Effector memory CD4-positive, alpha-beta T cell (primary cell): ENCODE results near the gene DIRAS1.
"Not testable (repeated sequence)": the region's sequence is repeated elsewhere in the genome, so short reads cannot be mapped to it uniquely, and the experiment has no call there.

ENCODE experiments used
- DNase-seq, 3 donors: peaks; one replicate each; pipeline ENCODE4 v3.0.0-alpha.2; 2020
- H3K27ac ChIP-seq: 2 replicates; pipeline ENCODE4 v1.7.0; 2013; ENCODE audit warnings: mild to moderate bottlenecking, low read length, moderate library complexity; ENCODE audit not compliant: insufficient read depth, poor library complexity, severe bottlenecking
- H3K27me3 ChIP-seq: replicated peaks from 2 replicates; pipeline ENCODE4 v1.7.0; 2013; ENCODE audit warnings: mild to moderate bottlenecking, low read length; ENCODE audit not compliant: insufficient read depth, control insufficient read depth, poor library complexity, severe bottlenecking
- H3K36me3 ChIP-seq: 2 replicates; pipeline ENCODE4 v1.7.0; 2013; ENCODE audit warnings: mild to moderate bottlenecking, low read length, moderate library complexity; ENCODE audit not compliant: control insufficient read depth, insufficient read depth
- H3K4me1 ChIP-seq: 2 replicates; pipeline ENCODE4 v1.7.0; 2013; ENCODE audit warnings: low read length, mild to moderate bottlenecking; ENCODE audit not compliant: control insufficient read depth, insufficient read depth, poor library complexity, severe bottlenecking
- H3K4me3 ChIP-seq: 2 replicates; pipeline ENCODE4 v1.7.0; 2013; ENCODE audit warnings: low read length, low read depth, mild to moderate bottlenecking; ENCODE audit not compliant: insufficient read depth, poor library complexity, severe bottlenecking
- H3K9me3 ChIP-seq: 2 replicates; pipeline ENCODE4 v1.7.0; 2013; ENCODE audit warnings: mild to moderate bottlenecking, low read length, moderate library complexity; ENCODE audit not compliant: control insufficient read depth

Gene DIRAS1

DNA sequence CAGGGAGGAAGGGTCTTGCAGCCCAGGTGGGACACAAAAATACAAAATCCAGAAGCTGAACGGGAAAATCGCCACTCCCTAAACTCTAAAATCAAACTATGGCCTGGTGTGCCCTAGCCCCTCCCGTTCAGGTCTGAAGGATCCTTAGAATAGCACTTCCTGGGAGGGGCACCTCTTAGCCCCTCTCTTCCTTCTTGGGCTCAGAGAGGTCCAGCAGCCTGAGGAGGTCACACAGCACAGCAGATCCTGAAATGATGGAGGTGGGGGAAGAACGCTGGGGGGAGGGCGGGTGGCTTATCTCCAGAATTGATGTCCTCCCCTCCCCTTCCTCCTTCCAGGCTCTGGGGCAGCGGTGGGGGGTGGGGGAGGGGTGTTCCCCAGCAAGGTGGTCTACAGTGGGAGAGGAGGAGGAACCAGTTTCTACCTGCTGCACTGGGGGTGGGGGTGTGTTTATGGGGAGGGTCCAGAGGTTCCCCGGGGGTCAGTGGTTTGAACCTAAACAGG is 1.9 kb downstream of the DIRAS1 start:
- no peaks in the 10 kb centered on the region for H3K36me3 ChIP-seq

GRCh38 chr19:2717638-2718541 is 3.3 kb downstream of the DIRAS1 start:
- DNase-seq = no peak
- Histone ChIP-seq H3K4me1 (peaks cover 10% of the 10 kb centered on the region), H3K9me3 (no peaks in the 10 kb centered on the region), H3K27ac (no peak overlapping the region), H3K27me3 (peaks cover 22% of the 10 kb centered on the region), H3K4me3 (no peak overlapping the region), H3K36me3 (no peaks in the 10 kb centered on the region)

More for the DNA sequence above, 1.9 kb downstream of the DIRAS1 start:
- Histone ChIP-seq H3K27ac (no peak overlapping the region), H3K27me3 (peaks cover 25% of the 10 kb centered on the region), H3K4me1 (peaks cover 10% of the 10 kb centered on the region), H3K4me3 (no peak overlapping the region), H3K9me3 (no peaks in the 10 kb centered on the region)
- no peak for DNase-seq

- no peak overlapping the region for H3K4me3 ChIP-seq
- peaks cover 20% of the 10 kb centered on the region for H3K27me3 ChIP-seq
- no peak overlapping the region for H3K27ac ChIP-seq
- H3K9me3 ChIP-seq = no peaks in the 10 kb centered on the region
- DNase-seq = no peak
- H3K36me3 ChIP-seq = no peaks in the 10 kb centered on the region
- peaks cover 10% of the 10 kb centered on the region for H3K4me1 ChIP-seq
Observed at GRCh38 chr19:2716722-2717637, 4.2 kb downstream of the DIRAS1 start.

- Histone ChIP-seq H3K4me1 (peaks cover 6% of the 10 kb centered on the region), H3K9me3 (no peaks in the 10 kb centered on the region), H3K27ac (no peak overlapping the region), H3K27me3 (peaks cover 14% of the 10 kb centered on the region), H3K36me3 (no peaks in the 10 kb centered on the region), H3K4me3 (no peak overlapping the region)
- DNase-seq = no peak
Observed at GRCh38 chr19:2716275-2716650, 4.9 kb downstream of the DIRAS1 start.

- no peak overlapping the region for H3K4me3 ChIP-seq
- H3K27me3 ChIP-seq = peaks cover 13% of the 10 kb centered on the region
- no peak overlapping the region for H3K27ac ChIP-seq
- H3K4me1 ChIP-seq = peaks cover 5% of the 10 kb centered on the region
- no peaks in the 10 kb centered on the region for H3K36me3 ChIP-seq
- no peaks in the 10 kb centered on the region for H3K9me3 ChIP-seq
- no peak for DNase-seq
Observed at GRCh38 chr19:2715470-2716274, 5.5 kb downstream of the DIRAS1 start.

- H3K9me3 ChIP-seq = no peaks in the 10 kb centered on the region
- H3K4me3 ChIP-seq = no peak overlapping the region
- H3K27me3 ChIP-seq = peaks cover 4% of the 10 kb centered on the region
- H3K27ac ChIP-seq = no peak overlapping the region
- DNase-seq = no peak
- H3K4me1 ChIP-seq = no peaks in the 10 kb centered on the region
- no peaks in the 10 kb centered on the region for H3K36me3 ChIP-seq
Observed at GRCh38 chr19:2714531-2715269, 6.5 kb downstream of the DIRAS1 start.

DNA sequence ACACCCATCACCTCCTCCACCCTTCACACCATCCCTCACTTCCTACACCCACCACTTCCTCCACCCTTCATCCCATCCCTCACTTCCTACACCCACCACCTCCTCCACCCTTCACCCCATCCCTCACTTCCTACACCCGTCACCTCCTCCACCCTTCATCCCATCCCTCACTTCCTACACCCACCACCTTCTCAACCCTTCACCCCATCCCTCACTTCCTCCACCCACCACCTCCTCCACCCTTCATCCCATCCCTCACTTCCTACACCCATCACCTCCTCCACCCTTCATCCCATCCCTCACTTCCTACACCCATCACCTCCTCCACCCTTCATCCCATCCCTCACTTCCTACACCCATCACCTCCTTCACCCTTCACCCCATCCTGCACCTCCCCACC is 7.1 kb downstream of the DIRAS1 start:
- not testable (repeated sequence) for DNase-seq, H3K27ac ChIP-seq, H3K9me3 ChIP-seq

GRCh38 chr19:2713170-2713569 is 8.0 kb downstream of the DIRAS1 start:
- not testable (repeated sequence) for H3K36me3 ChIP-seq, H3K27me3 ChIP-seq, H3K27ac ChIP-seq, H3K4me3 ChIP-seq, H3K9me3 ChIP-seq, DNase-seq, H3K4me1 ChIP-seq

More for the DNA sequence above, 7.1 kb downstream of the DIRAS1 start:
- not testable (repeated sequence) for H3K4me3 ChIP-seq, H3K4me1 ChIP-seq, H3K36me3 ChIP-seq, H3K27me3 ChIP-seq

DNA sequence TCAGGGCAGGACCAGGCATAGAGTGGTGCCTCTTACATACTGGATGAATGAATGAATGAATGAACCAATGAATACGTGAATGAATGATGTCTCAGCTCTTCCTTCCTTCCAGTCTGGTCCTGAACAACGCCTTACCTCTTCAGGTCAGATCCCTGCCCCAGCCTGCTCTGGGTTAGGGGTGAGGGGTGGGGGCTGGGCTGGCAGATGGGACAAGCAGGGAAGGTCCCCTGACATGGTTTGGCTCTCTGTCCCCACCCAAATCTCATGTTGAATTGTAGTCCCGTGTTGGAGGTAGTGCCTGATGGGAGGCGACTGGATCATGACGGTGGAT is 9.3 kb downstream of the DIRAS1 start:
- Histone ChIP-seq H3K27me3 (no peaks in the 10 kb centered on the region), H3K9me3 (no peaks in the 10 kb centered on the region), H3K27ac (no peak overlapping the region), H3K4me1 (no peaks in the 10 kb centered on the region), H3K36me3 (no peaks in the 10 kb centered on the region), H3K4me3 (no peak overlapping the region)
- DNase-seq = no peak
